SK-N-SH (cell line): ENCODE measurements around the gene BARX1. TPM values are rescaled to one million over a fixed set of nuclear protein-coding genes. Genes with fewer than 3 reads are reported as not detected.

ENCODE experiments used
- CTCF ChIA-PET: fragments of 300-600, 350-600 bp; formaldehyde crosslinking; extraction: SDS; loops from one replicate; lab custom pipeline; 2021; lab: Yijun Ruan, JAX
- POLR2A ChIA-PET: fragments of 350-600 bp; sonication (Branson Sonifier 250); formaldehyde crosslinking; extraction: SDS; loops from one replicate; lab custom pipeline; 2020; ENCODE audit warnings: antibody characterized with exemption, inconsistent platforms; lab: Yijun Ruan, JAX
- DNase-seq: peaks from one replicate; pipeline ENCODE4 v3.0.0; 2012
- H2AFZ ChIP-seq: fragments of 200-600 bp; sonication (generic); 2 replicates; pipeline ENCODE4 v1.8.1; 2016; ENCODE audit warnings: antibody characterized with exemption, mild to moderate bottlenecking, low read depth
- H3F3A ChIP-seq: fragments of 200-600 bp; sonication (generic); replicated peaks from 2 replicates; pipeline ENCODE3; 2016; ENCODE audit warnings: antibody characterized with exemption, mild to moderate bottlenecking; ENCODE audit not compliant: insufficient read depth
- H3K27ac ChIP-seq, 2 experiments: fragments of 200-500 bp in 1 of 2; fragments of 200-600 bp in 1 of 2; sonication (Bioruptor generic) in 1 of 2; sonication (generic), shearing (Covaris generic) in 1 of 2; 2 replicates each; pipeline versions ENCODE4 v1.5.1 to v1.6.1; 2014 to 2016; ENCODE audit warnings: low read depth in 2 of 2, inconsistent platforms in 1 of 2, low read length in 1 of 2, mild to moderate bottlenecking in 1 of 2, mixed read lengths in 1 of 2
- H3K27me3 ChIP-seq: fragments of 200-600 bp; sonication (generic), shearing (Covaris generic); 2 replicates; pipeline ENCODE4 v1.6.1; 2016; ENCODE audit warnings: mixed run types; ENCODE audit not compliant: insufficient read depth
- H3K36me3 ChIP-seq, 2 experiments: fragments of 200-500 bp in 1 of 2; fragments of 200-600 bp in 1 of 2; sonication (Bioruptor generic) in 1 of 2; sonication (generic) in 1 of 2; replicated peaks in 1 of 2; 2 replicates each; pipeline versions ENCODE3 to v1.5.1; 2014 to 2016; ENCODE audit warnings: low read length in 1 of 2, mild to moderate bottlenecking in 1 of 2; ENCODE audit not compliant: insufficient read depth in 2 of 2, control insufficient read depth in 1 of 2
- H3K4me1 ChIP-seq, 2 experiments: fragments of 200-500 bp in 1 of 2; fragments of 200-600 bp in 1 of 2; sonication (Bioruptor generic) in 1 of 2; sonication (generic), shearing (Covaris generic) in 1 of 2; 2 replicates each; pipeline versions ENCODE4 v1.5.1 to v1.6.1; 2014 to 2016; ENCODE audit warnings: low read depth in 1 of 2, low read length in 1 of 2, mixed run types in 1 of 2; ENCODE audit not compliant: insufficient read depth in 2 of 2, control insufficient read depth in 1 of 2
- H3K4me2 ChIP-seq: fragments of 200-600 bp; sonication (generic), shearing (Covaris generic); 2 replicates; pipeline ENCODE4 v1.6.1; 2017; ENCODE audit warnings: mixed run types
- H3K4me3 ChIP-seq, 2 experiments: fragments of 200-500 bp in 1 of 2; fragments of 200-600 bp in 1 of 2; sonication (Bioruptor generic) in 1 of 2; sonication (generic), shearing (Covaris generic) in 1 of 2; 2 replicates each; pipeline versions ENCODE4 v1.5.1 to v1.8.1; 2014 to 2016; ENCODE audit warnings: low read depth in 2 of 2, inconsistent platforms in 1 of 2, low read length in 1 of 2, mild to moderate bottlenecking in 1 of 2, mixed read lengths in 1 of 2, moderate library complexity in 1 of 2
- H3K79me2 ChIP-seq: fragments of 200-600 bp; sonication (generic); 2 replicates; pipeline ENCODE4 v1.8.1; 2017; ENCODE audit warnings: mild to moderate bottlenecking; ENCODE audit not compliant: insufficient read depth
- H3K9ac ChIP-seq: fragments of 200-600 bp; sonication (generic); 2 replicates; pipeline ENCODE4 v1.6.1; 2017; ENCODE audit warnings: mixed run types
- H3K9me2 ChIP-seq: fragments of 200-600 bp; sonication (generic); 2 replicates; pipeline ENCODE4 v1.6.1; 2017; ENCODE audit warnings: mixed run types
- H3K9me3 ChIP-seq: fragments of 200-600 bp; sonication (generic); 2 replicates; pipeline ENCODE4 v1.6.1; 2017; ENCODE audit warnings: mixed run types, mild to moderate bottlenecking, moderate library complexity
- H4K20me1 ChIP-seq: fragments of 200-600 bp; sonication (generic); 2 replicates; pipeline ENCODE4 v1.6.1; 2017; ENCODE audit warnings: mild to moderate bottlenecking, mixed run types; ENCODE audit not compliant: insufficient read depth
- CHD2 ChIP-seq: fragments of 150-350 bp; IDR thresholded peaks from 2 replicates; pipeline ENCODE4 v1.6.1; 2018; ENCODE audit warnings: low read length; ENCODE audit not compliant: partially characterized antibody
- CTCF ChIP-seq: fragments of 200-600 bp; sonication (generic); IDR thresholded peaks from 2 replicates; pipeline ENCODE4 v1.6.1; 2017; ENCODE audit warnings: antibody characterized with exemption, mild to moderate bottlenecking, moderate library complexity
- MAX ChIP-seq: IDR thresholded peaks from 2 replicates; pipeline ENCODE4 v1.4.0; 2012; ENCODE audit warnings: low read depth
- SIN3A ChIP-seq: IDR thresholded peaks from 2 replicates; pipeline ENCODE4 v1.6.1; 2012; ENCODE audit warnings: low read depth, mild to moderate bottlenecking, low read length, moderate library complexity, borderline replicate concordance
- SMC3 ChIP-seq: IDR thresholded peaks from 2 replicates; pipeline ENCODE4 v1.6.1; 2012; ENCODE audit warnings: low read depth, low read length, improper control_type of control experiment
- ZBTB33 ChIP-seq: IDR thresholded peaks from 2 replicates; pipeline ENCODE4 v1.4.0; 2012; ENCODE audit warnings: low read depth, borderline replicate concordance
- WGBS: methylation state at CpG from one replicate; pipeline ENCODE4 v1.1.6; 2017; ENCODE audit warnings: low lambda C conversion rate; 5-methylcytosine and 5-hydroxymethylcytosine counted together
- polyA plus RNA-seq, 3 experiments: library from polyadenylated mRNA; depleted of rRNA; stranded (reverse); fragments of >200 nt; gene quantifications; 2 replicates each; pipeline ENCODE4 v1.2.3, GENCODE V29; 2012

BARX1 gene
- polyA plus RNA-seq, 1 of the 3 experiments (the other 2 are of a cell fraction): not detected

GRCh38 chr9:93955981-93956784 is 1.0 kb upstream of the BARX1 start:
- no peaks in the 10 kb centered on the region for H3K36me3 ChIP-seq
- peaks cover 93% of the 10 kb centered on the region for H3K27me3 ChIP-seq
- no peaks in the 10 kb centered on the region for H3K79me2 ChIP-seq
- H3K4me3 ChIP-seq: no peak overlapping the region
- no peaks in the 10 kb centered on the region for H3K9me3 ChIP-seq
- no peak for TF ChIP-seq CHD2
- TF ChIP-seq MAX: no peak
- TF ChIP-seq CTCF: no peak
- H4K20me1 ChIP-seq: no peaks in the 10 kb centered on the region
- ChIA-PET POLR2A (no interaction called here), CTCF (interaction anchor here (1.0 to 3.7 kb wide), 2 partner anchors 257 to 274 kb away, joined by 3 to 15 read pairs; no protein-coding TSS in a partner anchor)
- no peak overlapping the region for H3K4me2 ChIP-seq
- no peak overlapping the region for H3K27ac ChIP-seq
- no peak for DNase-seq
- no peaks in the 10 kb centered on the region for H3F3A ChIP-seq
- H2AFZ ChIP-seq: no peak overlapping the region
- peaks cover 0 to 16% of the 10 kb centered on the region in 2 experiments; a peak in 1 of 4 replicates for H3K4me1 ChIP-seq
- no peaks in the 10 kb centered on the region for H3K9me2 ChIP-seq
- no peak overlapping the region for H3K9ac ChIP-seq
- 38% methylated on average over 11 of the region's 12 CpGs for WGBS

GRCh38 chr9:93954434-93955061 is 607 bp downstream of the BARX1 start:
- Histone ChIP-seq H3K79me2 (no peaks in the 10 kb centered on the region), H3K36me3 (no peaks in the 10 kb centered on the region), H2AFZ (no peak overlapping the region), H3K27ac (no peak overlapping the region), H3K9ac (no peak overlapping the region), H3K27me3 (peaks cover 91% of the 10 kb centered on the region), H3K4me1 (peaks cover 0 to 15% of the 10 kb centered on the region in 2 experiments; a peak in 1 of 4 replicates), H3K4me3 (no peak overlapping the region), H3K9me3 (no peaks in the 10 kb centered on the region), H3F3A (no peaks in the 10 kb centered on the region), H3K4me2 (no peak overlapping the region; the same call in 1 of the 2 replicates), H4K20me1 (no peaks in the 10 kb centered on the region), H3K9me2 (no peaks in the 10 kb centered on the region)
- ChIA-PET CTCF (interaction anchor here (0.6 to 9.3 kb wide), 2 partner anchors 7 to 60 kb away, joined by 3 to 69 read pairs; no protein-coding TSS in a partner anchor), POLR2A (no interaction called here)
- 24% methylated on average over 10 of the region's 67 CpGs for WGBS
- peak; percentile 63 for DNase-seq
- TF ChIP-seq SMC3 (no peak), ZBTB33 (no peak), SIN3A (no peak)
